HG03280 (cell line): Measurements from ENCODE around the gene METTL13.
"Not testable (repeated sequence)": the region's sequence is repeated elsewhere in the genome, so short reads cannot be mapped to it uniquely, and the experiment has no call there.

ENCODE experiments used
- ATAC-seq: cut with Tn5 transposase; IDR thresholded peaks from one replicate; pipeline ENCODE4 v1.9.1; 2021; ENCODE audit warnings: mild to moderate bottlenecking, moderate library complexity; ENCODE audit not compliant: unreplicated experiment

The METTL13 gene

GRCh38 chr1:171763764-171764163 is 17.7 kb upstream of the METTL13 start:
- no peak for ATAC-seq

- ATAC-seq: no peak
These were observed 12.3 kb upstream of the METTL13 start for GRCh38 chr1:171769171-171769570.

- no peak for ATAC-seq
These were observed 11.7 kb upstream of the METTL13 start for GRCh38 chr1:171769754-171770153.

GRCh38 chr1:171772312-171772711 is 9.1 kb upstream of the METTL13 start:
- ATAC-seq: no peak

GRCh38 chr1:171780583-171781175 is 781 bp upstream of the METTL13 start:
- no peak for ATAC-seq

GRCh38 chr1:171783816-171784530 is 2.5 kb downstream of the METTL13 start:
- ATAC-seq: no peak

GRCh38 chr1:171784784-171785183 is 3.3 kb downstream of the METTL13 start:
- no peak for ATAC-seq

- no peak for ATAC-seq
These were observed 4.3 kb downstream of the METTL13 start for GRCh38 chr1:171785766-171786165.

- ATAC-seq: no peak
These were observed 5.1 kb downstream of the METTL13 start for GRCh38 chr1:171786534-171786933.

- no peak for ATAC-seq
These were observed 6.4 kb downstream of the METTL13 start for GRCh38 chr1:171787686-171788480.

GRCh38 chr1:171788696-171789095 is 7.2 kb downstream of the METTL13 start:
- no peak for ATAC-seq

- no peak for ATAC-seq
These were observed 8.9 kb downstream of the METTL13 start for GRCh38 chr1:171790318-171790717.

- no peak for ATAC-seq
These were observed 11.4 kb downstream of the METTL13 start for GRCh38 chr1:171792656-171793369.

- ATAC-seq: no peak
These were observed 12.2 kb downstream of the METTL13 start for GRCh38 chr1:171793636-171794035.

GRCh38 chr1:171794085-171794484 is 12.6 kb downstream of the METTL13 start:
- ATAC-seq: no peak

- no peak for ATAC-seq
These were observed 15.1 kb downstream of the METTL13 start for GRCh38 chr1:171796592-171796991.

GRCh38 chr1:171798311-171798710 is 16.9 kb downstream of the METTL13 start:
- no peak for ATAC-seq

- no peak for ATAC-seq
These were observed 17.3 kb downstream of the METTL13 start for GRCh38 chr1:171798765-171799164.

- no peak for ATAC-seq
These were observed 17.7 kb downstream of the METTL13 start for GRCh38 chr1:171799166-171799565.

GRCh38 chr1:171799698-171800097 is 18.2 kb downstream of the METTL13 start:
- not testable (repeated sequence) for ATAC-seq

GRCh38 chr1:171800342-171800741 is 18.9 kb downstream of the METTL13 start:
- no peak for ATAC-seq
